ENCODE results near the gene THRB. TPM values are rescaled to one million over a fixed set of nuclear protein-coding genes. Genes with fewer than 3 reads are reported as not detected.

Gene THRB
- polyA plus RNA-seq, 2 of the 4 experiments (the other 2 are of a cell fraction): 2.0 to 2.3 TPM

DNA sequence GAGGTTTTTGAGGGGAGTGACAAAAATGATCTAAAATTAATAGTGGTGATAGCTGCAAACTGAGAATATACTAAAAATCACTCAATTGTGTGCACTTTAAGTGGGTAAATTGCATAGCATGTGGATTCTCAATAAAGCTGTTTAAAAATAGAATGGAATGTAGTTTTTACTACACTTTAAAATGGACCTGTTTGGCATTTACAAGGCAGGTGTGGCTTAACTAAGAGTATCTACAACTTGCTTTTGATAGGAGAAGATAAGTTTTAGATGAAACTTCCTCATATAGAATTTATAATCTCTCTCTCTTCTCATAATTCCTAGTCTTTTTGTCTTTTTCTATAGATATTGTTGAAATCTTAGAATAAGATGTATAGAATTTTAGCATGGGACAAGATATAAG, 40.3 kb downstream of the THRB start (continued):
- no peak for TF ChIP-seq TFCP2L1 (CRISPR knock-in tag; IDR thresholded peaks at IDR 0.05)
- TF ChIP-seq, protein P1, sequence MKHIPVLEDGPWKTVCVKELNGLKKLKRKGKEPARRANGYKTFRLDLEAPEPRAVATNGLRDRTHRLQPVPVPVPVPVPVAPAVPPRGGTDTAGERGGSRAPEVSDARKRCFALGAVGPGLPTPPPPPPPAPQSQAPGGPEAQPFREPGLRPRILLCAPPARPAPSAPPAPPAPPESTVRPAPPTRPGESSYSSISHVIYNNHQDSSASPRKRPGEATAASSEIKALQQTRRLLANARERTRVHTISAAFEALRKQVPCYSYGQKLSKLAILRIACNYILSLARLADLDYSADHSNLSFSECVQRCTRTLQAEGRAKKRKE (CRISPR knock-in tag; IDR thresholded peaks at IDR 0.05; ENCODE audit: low read depth): no peak
- no peak for TF ChIP-seq KDM5A (IDR thresholded peaks at IDR 0.05)

- DNase-seq (ENCODE audit: low read depth in 1 of 2, low spot score in 1 of 2) (peak in 1 of 2 experiments; percentile 64), ATAC-seq (peak; percentile 84 to 85), FAIRE-seq (no peak)
- 49% methylated on average over 7 of the region's 7 CpGs for WGBS (ENCODE audit: missing lambda C conversion rate)
- Histone ChIP-seq H3K4me1 (peaks cover 34% of the 10 kb centered on the region), H3K27ac (peak overlapping the region; percentile 58 to 79), H3K9me3 (no peaks in the 10 kb centered on the region), H3K4me2 (peak overlapping the region; percentile 65), H3K4me3 (no peak overlapping the region)
- CTCF ChIA-PET: interaction anchor here (1.3 kb wide), 1 partner anchor 187 kb away, joined by 7 read pairs; no protein-coding TSS in a partner anchor
- POLR2A ChIA-PET: no interaction called here
- TF ChIP-seq ZC3H11A (IDR thresholded peaks at IDR 0.05): no peak
- TF ChIP-seq JUNB (IDR thresholded peaks at IDR 0.05): peak; percentile 48; the same call in 1 of the 2 replicates
- no peak for TF ChIP-seq BHLHE40 (IDR thresholded peaks at IDR 0.05; ENCODE audit: low read depth, low read length)
- TF ChIP-seq EHF (CRISPR knock-in tag; IDR thresholded peaks at IDR 0.05): no peak
- TF ChIP-seq NR3C1 (IDR thresholded peaks at IDR 0.05): no peak
- TF ChIP-seq, protein P2, sequence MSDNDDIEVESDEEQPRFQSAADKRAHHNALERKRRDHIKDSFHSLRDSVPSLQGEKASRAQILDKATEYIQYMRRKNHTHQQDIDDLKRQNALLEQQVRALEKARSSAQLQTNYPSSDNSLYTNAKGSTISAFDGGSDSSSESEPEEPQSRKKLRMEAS (IDR thresholded peaks at IDR 0.05): no peak
- TF ChIP-seq HEYL (CRISPR knock-in tag; IDR thresholded peaks at IDR 0.05): no peak
- TF ChIP-seq POLR2A (IDR thresholded peaks at IDR 0.05; ENCODE audit: low read length): no peak
- TF ChIP-seq HOXA7 (CRISPR knock-in tag; IDR thresholded peaks at IDR 0.05): no peak
- TF ChIP-seq CEBPB (IDR thresholded peaks at IDR 0.05): peak; percentile 70 to 92
- TF ChIP-seq, protein P3, sequence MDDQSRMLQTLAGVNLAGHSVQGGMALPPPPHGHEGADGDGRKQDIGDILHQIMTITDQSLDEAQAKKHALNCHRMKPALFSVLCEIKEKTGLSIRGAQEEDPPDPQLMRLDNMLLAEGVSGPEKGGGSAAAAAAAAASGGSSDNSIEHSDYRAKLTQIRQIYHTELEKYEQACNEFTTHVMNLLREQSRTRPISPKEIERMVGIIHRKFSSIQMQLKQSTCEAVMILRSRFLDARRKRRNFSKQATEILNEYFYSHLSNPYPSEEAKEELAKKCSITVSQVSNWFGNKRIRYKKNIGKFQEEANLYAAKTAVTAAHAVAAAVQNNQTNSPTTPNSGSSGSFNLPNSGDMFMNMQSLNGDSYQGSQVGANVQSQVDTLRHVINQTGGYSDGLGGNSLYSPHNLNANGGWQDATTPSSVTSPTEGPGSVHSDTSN (IDR thresholded peaks at IDR 0.05): no peak
- peak; percentile 23; the same call in 2 of the 3 replicates for TF ChIP-seq SMC3 (IDR thresholded peaks at IDR 0.05)
- no peak for TF ChIP-seq FOXS1 (CRISPR knock-in tag; IDR thresholded peaks at IDR 0.05)
- TF ChIP-seq TP53 (CRISPR knock-in tag; IDR thresholded peaks at IDR 0.05): no peak
- no peak for TF ChIP-seq TFCP2L1 (CRISPR knock-in tag; IDR thresholded peaks at IDR 0.05)
- TF ChIP-seq HES2 (IDR thresholded peaks at IDR 0.05): peak; percentile 71; the same call in 1 of the 2 replicates
- no peak for TF ChIP-seq CBX2 (IDR thresholded peaks at IDR 0.05; ENCODE audit: borderline replicate concordance, low read depth)
- no peak for TF ChIP-seq ZNF302 (CRISPR knock-in tag; IDR thresholded peaks at IDR 0.05)
- TF ChIP-seq HOXB5 (CRISPR knock-in tag; IDR thresholded peaks at IDR 0.05): no peak
- TF ChIP-seq PHF8 (IDR thresholded peaks at IDR 0.05; ENCODE audit: borderline replicate concordance, low read depth): no peak
- TF ChIP-seq RNF2 (IDR thresholded peaks at IDR 0.05; ENCODE audit: borderline replicate concordance, low read depth): no peak
- TF ChIP-seq ESRRA (IDR thresholded peaks at IDR 0.05; ENCODE audit: borderline replicate concordance, low read length): no peak
- TF ChIP-seq MYC (IDR thresholded peaks at IDR 0.05; ENCODE audit: borderline replicate concordance, low read length): no peak
- TF ChIP-seq, protein P4, sequence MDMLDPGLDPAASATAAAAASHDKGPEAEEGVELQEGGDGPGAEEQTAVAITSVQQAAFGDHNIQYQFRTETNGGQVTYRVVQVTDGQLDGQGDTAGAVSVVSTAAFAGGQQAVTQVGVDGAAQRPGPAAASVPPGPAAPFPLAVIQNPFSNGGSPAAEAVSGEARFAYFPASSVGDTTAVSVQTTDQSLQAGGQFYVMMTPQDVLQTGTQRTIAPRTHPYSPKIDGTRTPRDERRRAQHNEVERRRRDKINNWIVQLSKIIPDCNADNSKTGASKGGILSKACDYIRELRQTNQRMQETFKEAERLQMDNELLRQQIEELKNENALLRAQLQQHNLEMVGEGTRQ (IDR thresholded peaks at IDR 0.05): no peak
- TF ChIP-seq JUN (IDR thresholded peaks at IDR 0.05): peak in 1 of 2 experiments; percentile 84; a peak in 3 of 5 replicates
- no peak for TF ChIP-seq HDAC2 (IDR thresholded peaks at IDR 0.05)
- no peak for TF ChIP-seq MAFK (IDR thresholded peaks at IDR 0.05; ENCODE audit: partially characterized antibody)
- TF ChIP-seq RFX5 (IDR thresholded peaks at IDR 0.05): no peak
- TF ChIP-seq, protein P5, sequence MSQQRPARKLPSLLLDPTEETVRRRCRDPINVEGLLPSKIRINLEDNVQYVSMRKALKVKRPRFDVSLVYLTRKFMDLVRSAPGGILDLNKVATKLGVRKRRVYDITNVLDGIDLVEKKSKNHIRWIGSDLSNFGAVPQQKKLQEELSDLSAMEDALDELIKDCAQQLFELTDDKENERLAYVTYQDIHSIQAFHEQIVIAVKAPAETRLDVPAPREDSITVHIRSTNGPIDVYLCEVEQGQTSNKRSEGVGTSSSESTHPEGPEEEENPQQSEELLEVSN (IDR thresholded peaks at IDR 0.05; ENCODE audit: borderline replicate concordance, low read depth): no peak
- no peak for TF ChIP-seq FOSB (CRISPR knock-in tag; IDR thresholded peaks at IDR 0.05)
- no peak for TF ChIP-seq ZSCAN20 (CRISPR knock-in tag; IDR thresholded peaks at IDR 0.05)
- TF ChIP-seq ELK1 (IDR thresholded peaks at IDR 0.05; ENCODE audit: low read depth, low read length): no peak
- TF ChIP-seq, protein P1 (CRISPR knock-in tag; IDR thresholded peaks at IDR 0.05; ENCODE audit: low read depth): no peak
- TF ChIP-seq POLR2AphosphoS2 (conservative IDR thresholded peaks at IDR 0.05; ENCODE audit: low read length): no peak
These were observed 43.1 kb downstream of the THRB start for GRCh38 chr3:24451461-24452099.
